GM23338 (cell line): ENCODE results near the gene FNDC3B. TPM values are rescaled to one million over a fixed set of nuclear protein-coding genes. Genes with fewer than 3 reads are reported as not detected.

Experiments
- ATAC-seq: fragments of 200-7000 bp; cut with Tn5 transposase; 3 replicates; pipeline ENCODE4 v1.9.1; 2020
- DNase-seq: peaks from one replicate; pipeline ENCODE4 v3.0.0-alpha.2; 2015; ENCODE audit warnings: low spot score
- H2AFZ ChIP-seq: fragments of 200-600 bp; sonication (generic); 2 replicates; pipeline ENCODE4 v1.8.0; 2016; ENCODE audit warnings: antibody characterized with exemption, mild to moderate bottlenecking, moderate library complexity
- H3F3A ChIP-seq: fragments of 200-600 bp; sonication (generic); replicated peaks from 2 replicates; pipeline ENCODE4 v1.8.0; 2017; ENCODE audit warnings: antibody characterized with exemption, mixed run types, low read depth
- H3K27ac ChIP-seq: fragments of 200-600 bp; sonication (generic); 2 replicates; pipeline ENCODE4 v1.6.1; 2016; ENCODE audit warnings: low read depth
- H3K27me3 ChIP-seq: fragments of 200-600 bp; sonication (generic); 2 replicates; pipeline ENCODE4 v1.8.0; 2016; ENCODE audit warnings: mild to moderate bottlenecking, mixed run types, moderate library complexity; ENCODE audit not compliant: insufficient read depth
- H3K36me3 ChIP-seq: fragments of 200-600 bp; sonication (generic); 2 replicates; pipeline ENCODE4 v1.8.0; 2016; ENCODE audit warnings: mild to moderate bottlenecking; ENCODE audit not compliant: insufficient read depth
- H3K4me1 ChIP-seq: fragments of 200-600 bp; sonication (generic); 2 replicates; pipeline ENCODE4 v1.8.0; 2016; ENCODE audit warnings: mild to moderate bottlenecking, moderate library complexity; ENCODE audit not compliant: insufficient read depth
- H3K4me2 ChIP-seq: fragments of 200-600 bp; sonication (generic); 2 replicates; pipeline ENCODE4 v1.7.1; 2017; ENCODE audit warnings: mixed run types
- H3K4me3 ChIP-seq: fragments of 200-600 bp; sonication (generic); 2 replicates; pipeline ENCODE4 v1.6.1; 2016; ENCODE audit warnings: mixed run types
- H3K79me2 ChIP-seq: fragments of 200-600 bp; sonication (generic); replicated peaks from 2 replicates; pipeline ENCODE4 v1.8.0; 2017; ENCODE audit warnings: mild to moderate bottlenecking; ENCODE audit not compliant: insufficient read depth
- H3K9me2 ChIP-seq: fragments of 200-600 bp; sonication (generic); 2 replicates; pipeline ENCODE4 v1.8.0; 2017; ENCODE audit not compliant: insufficient read depth
- H4K20me1 ChIP-seq: fragments of 200-600 bp; sonication (generic); replicated peaks from 2 replicates; pipeline ENCODE4 v1.8.0; 2017; ENCODE audit warnings: mild to moderate bottlenecking; ENCODE audit not compliant: insufficient read depth
- H3K27ac Mint-ChIP-seq: 2 replicates; pipeline ENCODE4 v1.8.0; 2020; ENCODE audit warnings: inconsistent platforms, mild to moderate bottlenecking, moderate library complexity, mixed read lengths
- H3K27me3 Mint-ChIP-seq: 3 replicates; pipeline ENCODE4 v1.8.0; 2022; ENCODE audit warnings: low read depth, mild to moderate bottlenecking, moderate library complexity, mixed read lengths, inconsistent platforms; ENCODE audit not compliant: insufficient read depth, poor library complexity
- H3K36me3 Mint-ChIP-seq: 3 replicates; pipeline ENCODE4 v1.8.0; 2021; ENCODE audit warnings: low read depth, mild to moderate bottlenecking, inconsistent platforms, moderate library complexity, mixed read lengths
- H3K4me1 Mint-ChIP-seq: 3 replicates; pipeline ENCODE4 v1.8.0; 2020; ENCODE audit warnings: mild to moderate bottlenecking, inconsistent platforms, mixed read lengths
- H3K4me3 Mint-ChIP-seq: 3 replicates; pipeline ENCODE4 v1.8.0; 2021; ENCODE audit warnings: moderate library complexity, mild to moderate bottlenecking, inconsistent platforms, mixed read lengths
- H3K9me3 Mint-ChIP-seq: 3 replicates; pipeline ENCODE4 v1.8.0; 2020; ENCODE audit warnings: moderate library complexity, mild to moderate bottlenecking, inconsistent platforms, mixed read lengths
- CREB1 ChIP-seq: fragments of 250-450 bp; sonication (Bioruptor Pico); IDR thresholded peaks from 2 replicates; pipeline ENCODE4 v1.5.0; 2020; ENCODE audit warnings: low read depth, mild to moderate bottlenecking, moderate library complexity
- CTCF ChIP-seq, 2 experiments: fragments of 200-600 bp in 1 of 2; sonication (generic) in 1 of 2; conservative IDR thresholded peaks; 2 replicates each; pipeline versions ENCODE4 v1.5.1 to v1.6.1; 2016 to 2017; ENCODE audit warnings: antibody characterized with exemption in 2 of 2, low read depth in 2 of 2, mild to moderate bottlenecking in 2 of 2, moderate library complexity in 1 of 2
- ETS1 ChIP-seq: IDR thresholded peaks from 2 replicates; pipeline ENCODE4 v1.6.1; 2016; ENCODE audit warnings: antibody characterized with exemption
- EZH2 ChIP-seq: fragments of 200-600 bp; sonication (generic); IDR thresholded peaks from one replicate; pipeline ENCODE4 v1.8.0; 2017; ENCODE audit warnings: antibody characterized with exemption, mild to moderate bottlenecking, low read depth; ENCODE audit not compliant: unreplicated experiment
- EZH2phosphoT487 ChIP-seq: fragments of 200-600 bp; sonication (generic); IDR thresholded peaks from one replicate; pipeline ENCODE4 v1.8.1; 2018; ENCODE audit warnings: antibody characterized with exemption; ENCODE audit not compliant: unreplicated experiment
- JUNB ChIP-seq: IDR thresholded peaks from one replicate; pipeline ENCODE4 v1.6.1; 2016; ENCODE audit warnings: antibody characterized with exemption; ENCODE audit not compliant: unreplicated experiment
- NANOG ChIP-seq: IDR thresholded peaks from 2 replicates; pipeline ENCODE4 v1.6.1; 2016; ENCODE audit warnings: antibody characterized with exemption, borderline replicate concordance
- POLR2AphosphoS5 ChIP-seq: IDR thresholded peaks from 2 replicates; pipeline ENCODE4 v1.6.1; 2016; ENCODE audit warnings: antibody characterized with exemption, low read depth
- REST ChIP-seq: IDR thresholded peaks from one replicate; pipeline ENCODE4 v1.6.1; 2018; ENCODE audit warnings: antibody characterized with exemption; ENCODE audit not compliant: unreplicated experiment
- STAT1 ChIP-seq: IDR thresholded peaks from one replicate; pipeline ENCODE4 v1.6.1; 2016; ENCODE audit warnings: antibody characterized with exemption; ENCODE audit not compliant: unreplicated experiment
- ZNF114 ChIP-seq: fragments of 250-450 bp; sonication (Bioruptor Pico); IDR thresholded peaks from 2 replicates; pipeline ENCODE4 v1.5.0; 2020; ENCODE audit warnings: mild to moderate bottlenecking, moderate library complexity
- ZNF331 ChIP-seq: fragments of 250-450 bp; sonication (Bioruptor Pico); IDR thresholded peaks from 2 replicates; pipeline ENCODE4 v1.5.0; 2020; ENCODE audit warnings: low read depth, mild to moderate bottlenecking, moderate library complexity
- ZNF462 ChIP-seq: fragments of 250-450 bp; sonication (Bioruptor Pico); IDR thresholded peaks from 2 replicates; pipeline ENCODE4 v1.5.0; 2020; ENCODE audit warnings: mild to moderate bottlenecking, moderate library complexity
- polyA plus RNA-seq: library from polyadenylated mRNA; unstranded; fragments of >200 nt; fragmentation: Nextera tagmentation; extraction: Ambion mirVana; gene quantifications from 2 replicates; pipeline ENCODE4 v1.2.1, GENCODE V29; 2016
- total RNA-seq: library from RNA; depleted of rRNA; stranded (reverse); fragments of >200 nt; shearing (Covaris generic); gene quantifications from 2 replicates; pipeline ENCODE4 v1.2.3, GENCODE V29; 2014

Gene FNDC3B
- total and polyA plus RNA-seq, 2 experiments from 2014 or later = 19.1 to 55.4 TPM

GRCh38 chr3:172145031-172145686 is 105.8 kb downstream of the FNDC3B start:
- Histone ChIP-seq H3K4me3 (no peak overlapping the region), H3K27me3 (no peaks in the 10 kb centered on the region), H3K9me2 (no peaks in the 10 kb centered on the region), H4K20me1 (no peaks in the 10 kb centered on the region), H2AFZ (no peak overlapping the region), H3K79me2 (peaks cover 94% of the 10 kb centered on the region), H3K4me2 (peak overlapping the region; percentile 49), H3F3A (0 out of 2 replicates have a peak, but pooled peaks cover 3% of the 10 kb centered on the region), H3K27ac (peak overlapping the region; percentile 17; the same call in 1 of the 2 replicates), H3K36me3 (no peaks in the 10 kb centered on the region), H3K4me1 (peaks cover 76% of the 10 kb centered on the region)
- DNase-seq (no peak), ATAC-seq (no peak)
- peaks cover 5% of the 10 kb centered on the region for H3K27me3 Mint-ChIP-seq
- peaks cover 74% of the 10 kb centered on the region for H3K4me1 Mint-ChIP-seq
- peak overlapping the region; percentile 8; the same call in 1 of the 2 replicates for H3K27ac Mint-ChIP-seq
- H3K4me3 Mint-ChIP-seq = peak overlapping the region; percentile 8; the same call in 1 of the 3 replicates
- H3K36me3 Mint-ChIP-seq = peaks cover 10% of the 10 kb centered on the region
- H3K9me3 Mint-ChIP-seq = no peaks in the 10 kb centered on the region
- TF ChIP-seq ZNF114 (CRISPR knock-in tag) = no peak
- no peak for TF ChIP-seq ZNF462
- TF ChIP-seq JUNB = no peak
- TF ChIP-seq STAT1 = no peak
- no peak for TF ChIP-seq NANOG
- TF ChIP-seq REST = no peak
- TF ChIP-seq ETS1 = no peak
- no peak for TF ChIP-seq ZNF331 (CRISPR knock-in tag)
- no peak for TF ChIP-seq POLR2AphosphoS5
- TF ChIP-seq EZH2phosphoT487 = no peak
- TF ChIP-seq EZH2 = no peak
- no peak for TF ChIP-seq CREB1
- no peak for TF ChIP-seq CTCF (conservative IDR thresholded peaks at IDR 0.05; ENCODE audit: low read depth in 2 of 2)
